ES-I3 (cell line): ENCODE measurements around the gene UBTD1.
"Not testable (repeated sequence)": the region's sequence is repeated elsewhere in the genome, so short reads cannot be mapped to it uniquely, and the experiment has no call there.

Experiments
- H3K36me3 ChIP-seq: 2 replicates; pipeline ENCODE4 v1.6.1; 2013; ENCODE audit warnings: mild to moderate bottlenecking, low read length, control low read depth, moderate library complexity; ENCODE audit not compliant: insufficient read depth
- H3K4me1 ChIP-seq: 2 replicates; pipeline ENCODE4 v1.6.1; 2013; ENCODE audit warnings: mild to moderate bottlenecking, control low read depth, low read length; ENCODE audit not compliant: insufficient read depth
- H3K9ac ChIP-seq: 2 replicates; pipeline ENCODE4 v1.6.1; 2013; ENCODE audit warnings: low read depth, mild to moderate bottlenecking, low read length, moderate library complexity
- H3K9me3 ChIP-seq: 2 replicates; pipeline ENCODE4 v1.6.1; 2013; ENCODE audit warnings: mild to moderate bottlenecking, low read length, moderate library complexity; ENCODE audit not compliant: control insufficient read depth, insufficient read depth

The UBTD1 gene

GRCh38 chr10:97468162-97468561, 30.6 kb upstream of the UBTD1 start:
- peaks cover 51% of the 10 kb centered on the region for H3K36me3 ChIP-seq
- no peaks in the 10 kb centered on the region for H3K4me1 ChIP-seq
- H3K9ac ChIP-seq = no peak overlapping the region
- H3K9me3 ChIP-seq = no peaks in the 10 kb centered on the region

GRCh38 chr10:97468781-97469180, 29.9 kb upstream of the UBTD1 start:
- peaks cover 53% of the 10 kb centered on the region for H3K36me3 ChIP-seq

DNA sequence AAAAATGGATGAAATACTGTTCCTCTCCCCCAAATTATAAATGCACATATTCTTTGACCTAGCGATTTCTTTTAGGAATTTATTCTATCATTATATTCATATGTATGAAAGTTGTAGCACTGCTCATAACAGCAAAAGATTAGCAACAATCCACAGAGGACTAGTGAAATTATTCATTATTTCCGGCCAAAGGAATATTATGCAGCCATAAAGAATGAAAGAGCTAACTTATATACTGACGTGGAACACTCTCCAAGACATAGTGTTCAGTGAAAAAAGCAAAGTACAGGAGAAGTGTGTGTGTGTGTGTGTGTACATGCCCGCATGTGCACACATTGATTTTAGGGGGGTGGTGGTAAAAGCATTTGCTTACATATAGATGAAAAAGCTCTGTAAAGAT, 23.8 kb upstream of the UBTD1 start:
- Histone ChIP-seq H3K4me1 (peaks cover 6% of the 10 kb centered on the region), H3K9ac (no peak overlapping the region), H3K36me3 (peaks cover 38% of the 10 kb centered on the region), H3K9me3 (no peaks in the 10 kb centered on the region)

More at GRCh38 chr10:97468781-97469180, 29.9 kb upstream of the UBTD1 start:
- not testable (repeated sequence) for H3K9ac ChIP-seq, H3K9me3 ChIP-seq, H3K4me1 ChIP-seq

GRCh38 chr10:97475936-97476594, 22.7 kb upstream of the UBTD1 start:
- peaks cover 39% of the 10 kb centered on the region for H3K36me3 ChIP-seq
- no peak overlapping the region for H3K9ac ChIP-seq
- H3K9me3 ChIP-seq = no peaks in the 10 kb centered on the region
- H3K4me1 ChIP-seq = peaks cover 15% of the 10 kb centered on the region

GRCh38 chr10:97479410-97479809, 19.3 kb upstream of the UBTD1 start:
- H3K9ac ChIP-seq, H3K9me3 ChIP-seq: not testable (repeated sequence)
- H3K4me1 ChIP-seq = peaks cover 19% of the 10 kb centered on the region
- H3K36me3 ChIP-seq = peaks cover 28% of the 10 kb centered on the region

- peaks cover 28% of the 10 kb centered on the region for H3K36me3 ChIP-seq
- H3K4me1 ChIP-seq = peaks cover 19% of the 10 kb centered on the region
- no peak overlapping the region for H3K9ac ChIP-seq
- no peaks in the 10 kb centered on the region for H3K9me3 ChIP-seq
These were observed 18.8 kb upstream of the UBTD1 start for GRCh38 chr10:97479939-97480338.

- peaks cover 23% of the 10 kb centered on the region for H3K36me3 ChIP-seq
- no peak overlapping the region for H3K9ac ChIP-seq
- H3K9me3 ChIP-seq = no peaks in the 10 kb centered on the region
- H3K4me1 ChIP-seq = peaks cover 19% of the 10 kb centered on the region
These were observed 17.7 kb upstream of the UBTD1 start for GRCh38 chr10:97481071-97481470.

DNA sequence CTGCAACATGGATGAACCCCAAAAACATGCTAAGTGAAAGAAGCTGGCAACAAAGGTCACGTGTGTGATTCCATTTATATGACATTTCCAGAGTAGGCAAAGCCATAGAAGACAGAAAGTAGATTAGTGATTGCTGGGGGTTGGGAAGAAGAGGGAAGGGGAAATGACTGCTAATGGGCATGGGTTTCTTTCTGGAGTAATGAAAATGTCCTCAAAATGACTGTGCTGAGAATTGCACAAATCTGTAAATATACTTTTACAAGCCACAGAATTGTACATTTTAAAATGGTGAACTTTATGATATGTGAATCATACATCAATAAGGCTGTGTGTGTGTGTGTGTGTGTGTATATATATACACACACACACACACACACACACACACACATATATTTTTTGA, 16.3 kb upstream of the UBTD1 start:
- no peaks in the 10 kb centered on the region for H3K9me3 ChIP-seq
- peaks cover 19% of the 10 kb centered on the region for H3K4me1 ChIP-seq
- no peak overlapping the region for H3K9ac ChIP-seq
- H3K36me3 ChIP-seq = peaks cover 10% of the 10 kb centered on the region

GRCh38 chr10:97483506-97483905, 15.2 kb upstream of the UBTD1 start:
- peaks cover 19% of the 10 kb centered on the region for H3K4me1 ChIP-seq
- no peaks in the 10 kb centered on the region for H3K9me3 ChIP-seq
- peaks cover 9% of the 10 kb centered on the region; the same call in 1 of the 2 replicates for H3K36me3 ChIP-seq
- no peak overlapping the region for H3K9ac ChIP-seq

- Histone ChIP-seq H3K4me1 (peaks cover 19% of the 10 kb centered on the region), H3K9ac (no peak overlapping the region), H3K9me3 (no peaks in the 10 kb centered on the region), H3K36me3 (peaks cover 9% of the 10 kb centered on the region; the same call in 1 of the 2 replicates)
These were observed 14.8 kb upstream of the UBTD1 start for GRCh38 chr10:97483921-97484320.

DNA sequence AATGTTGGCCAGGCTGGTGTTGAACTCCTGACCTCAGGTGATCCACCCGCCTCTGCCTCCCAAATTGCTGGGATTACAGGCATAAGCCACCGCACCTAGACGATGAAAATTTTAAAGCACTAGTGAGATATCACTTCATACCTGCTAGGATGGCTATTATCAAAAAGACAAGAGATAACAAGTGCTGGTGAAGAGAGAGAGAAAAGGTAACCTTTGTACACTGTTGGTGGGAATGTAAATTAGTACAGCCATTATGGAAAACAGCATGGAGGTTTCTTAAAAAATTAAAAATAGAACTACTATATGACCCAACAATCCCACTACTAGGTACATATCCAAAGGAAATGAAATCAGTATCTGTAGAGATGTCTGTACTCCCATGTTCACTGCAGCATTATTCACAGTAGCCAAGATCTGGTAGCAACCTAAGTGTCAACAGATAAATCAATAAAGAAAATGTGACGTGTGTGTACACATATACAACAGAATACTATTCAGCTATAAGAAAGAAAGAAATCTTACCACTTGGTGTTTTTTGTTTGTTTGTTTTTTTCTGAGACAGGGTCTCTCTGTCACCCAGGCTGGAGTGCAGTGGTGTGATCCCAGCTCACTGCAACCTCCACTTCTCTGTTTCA, 13.0 kb upstream of the UBTD1 start:
- H3K4me1 ChIP-seq = peaks cover 8% of the 10 kb centered on the region
- H3K36me3 ChIP-seq = peaks cover 4% of the 10 kb centered on the region; the same call in 1 of the 2 replicates
- no peak overlapping the region for H3K9ac ChIP-seq
- no peaks in the 10 kb centered on the region for H3K9me3 ChIP-seq

DNA sequence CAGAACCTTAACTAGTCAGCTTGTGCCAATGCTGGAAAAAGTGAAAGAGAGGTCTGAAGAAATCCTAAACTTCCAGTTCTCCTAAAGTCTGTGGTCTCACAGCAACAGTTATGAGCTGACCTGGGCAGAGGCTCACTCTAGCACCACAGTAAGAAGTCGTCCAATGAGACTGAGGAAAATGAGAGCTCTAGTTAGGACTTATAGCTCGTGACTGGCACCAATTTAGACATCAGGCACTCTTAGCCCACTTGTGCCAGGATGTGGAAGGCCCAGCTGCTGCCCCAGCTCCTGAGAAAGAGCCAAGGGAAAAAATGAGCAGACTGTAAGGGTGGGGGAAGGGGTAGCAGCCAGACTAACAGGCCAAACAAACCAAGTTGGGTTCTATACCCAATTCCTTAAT, 8.1 kb upstream of the UBTD1 start:
- Histone ChIP-seq H3K9ac (no peak overlapping the region), H3K4me1 (peaks cover 23% of the 10 kb centered on the region; the same call in 1 of the 2 replicates), H3K36me3 (no peaks in the 10 kb centered on the region; the same call in 1 of the 2 replicates), H3K9me3 (no peaks in the 10 kb centered on the region)

GRCh38 chr10:97494151-97494550, 4.6 kb upstream of the UBTD1 start:
- H3K9ac ChIP-seq = no peak overlapping the region
- H3K36me3 ChIP-seq = no peaks in the 10 kb centered on the region; the same call in 1 of the 2 replicates
- peaks cover 28% of the 10 kb centered on the region; the same call in 1 of the 2 replicates for H3K4me1 ChIP-seq
- H3K9me3 ChIP-seq = no peaks in the 10 kb centered on the region

- Histone ChIP-seq H3K9me3 (no peaks in the 10 kb centered on the region), H3K4me1 (peaks cover 28% of the 10 kb centered on the region; the same call in 1 of the 2 replicates), H3K36me3 (no peaks in the 10 kb centered on the region; the same call in 1 of the 2 replicates), H3K9ac (peak overlapping the region; percentile 13; the same call in 1 of the 2 replicates)
These were observed 3.7 kb upstream of the UBTD1 start for GRCh38 chr10:97494863-97495506.
